GM21529 (cell line): ENCODE measurements around the gene FGD6.
"Not testable (repeated sequence)": the region's sequence is repeated elsewhere in the genome, so short reads cannot be mapped to it uniquely, and the experiment has no call there.

ENCODE experiments used
- ATAC-seq: cut with Tn5 transposase; IDR thresholded peaks from one replicate; pipeline ENCODE4 v1.9.1; 2021; ENCODE audit not compliant: unreplicated experiment

FGD6 gene

GRCh38 chr12:95182868-95183415 is 34.3 kb downstream of the FGD6 start:
- ATAC-seq, result peak; percentile 53

GRCh38 chr12:95181103-95181502 is 36.2 kb downstream of the FGD6 start:
- no peak for ATAC-seq

- ATAC-seq, result no peak
Measured at GRCh38 chr12:95179011-95179410, 38.3 kb downstream of the FGD6 start.

- ATAC-seq, result no peak
Measured at GRCh38 chr12:95178136-95178535, 39.1 kb downstream of the FGD6 start.

- ATAC-seq, result no peak
Measured at GRCh38 chr12:95177201-95177768, 40.0 kb downstream of the FGD6 start.

GRCh38 chr12:95173392-95174251 is 43.6 kb downstream of the FGD6 start:
- ATAC-seq, result no peak

GRCh38 chr12:95169368-95169767 is 47.9 kb downstream of the FGD6 start:
- no peak for ATAC-seq

- no peak for ATAC-seq
Measured at GRCh38 chr12:95168746-95169145, 48.5 kb downstream of the FGD6 start.

GRCh38 chr12:95164656-95165055 is 52.6 kb downstream of the FGD6 start:
- ATAC-seq, result no peak

GRCh38 chr12:95158919-95159318 is 58.3 kb downstream of the FGD6 start:
- ATAC-seq, result no peak

- no peak for ATAC-seq
Measured at GRCh38 chr12:95151821-95152220, 65.4 kb downstream of the FGD6 start.

- ATAC-seq, result no peak
Measured at GRCh38 chr12:95151406-95151805, 65.9 kb downstream of the FGD6 start.

- ATAC-seq, result no peak
Measured at GRCh38 chr12:95150501-95150900, 66.8 kb downstream of the FGD6 start.

GRCh38 chr12:95147866-95148265 is 69.4 kb downstream of the FGD6 start:
- ATAC-seq, result no peak

- ATAC-seq, result no peak
Measured at GRCh38 chr12:95146769-95147168, 70.5 kb downstream of the FGD6 start.

- ATAC-seq, result no peak
Measured at GRCh38 chr12:95143621-95144205, 73.6 kb downstream of the FGD6 start.

GRCh38 chr12:95142431-95143151 is 74.7 kb downstream of the FGD6 start:
- no peak for ATAC-seq

- no peak for ATAC-seq
Measured at GRCh38 chr12:95141310-95141709, 76.0 kb downstream of the FGD6 start.

- ATAC-seq, result not testable (repeated sequence)
Measured at GRCh38 chr12:95138031-95138430, 79.2 kb downstream of the FGD6 start.

- ATAC-seq, result no peak
Measured at GRCh38 chr12:95136598-95136997, 80.7 kb downstream of the FGD6 start.

- no peak for ATAC-seq
Measured at GRCh38 chr12:95134085-95134484, 83.2 kb downstream of the FGD6 start.
